Panc1 (cell line): ENCODE results near the gene HJURP. TPM values are rescaled to one million over a fixed set of nuclear protein-coding genes. Genes with fewer than 3 reads are reported as not detected.

ENCODE experiments used
- ATAC-seq: fragments of 200-7000 bp; cut with Tn5 transposase; 2 replicates; pipeline ENCODE4 v1.9.1; 2020; ENCODE audit warnings: mild to moderate bottlenecking, moderate library complexity
- BruUV-seq: library from RNA; stranded (reverse); fragments of 400-500 nt; replicated peaks from 2 replicates; lab custom pipeline; 2021; lab: Mats Ljungman, UMichigan
- CTCF ChIA-PET: fragments of 300-600 bp; sonication (Branson Sonifier 250); formaldehyde crosslinking; loops from one replicate; lab custom pipeline; 2022; ENCODE audit warnings: antibody characterized with exemption; lab: Charles Lee
- POLR2A ChIA-PET: fragments of 300-600 bp; sonication (Branson Sonifier 250); formaldehyde crosslinking; loops from one replicate; lab custom pipeline; 2022; ENCODE audit warnings: antibody characterized with exemption; lab: Charles Lee
- DNase-seq: peaks from one replicate; pipeline ENCODE4 v3.0.0-alpha.2; 2010; ENCODE audit warnings: low read depth, low spot score
- H3K27ac ChIP-seq: 2 replicates; pipeline ENCODE4 v1.5.1; 2011; ENCODE audit warnings: mild to moderate bottlenecking, low read length, inconsistent platforms
- H3K27me3 ChIP-seq: fragments of 200-500 bp; sonication (Bioruptor generic); 2 replicates; pipeline ENCODE4 v1.6.0; 2014; ENCODE audit warnings: low read length, inconsistent platforms; ENCODE audit not compliant: control insufficient read depth, insufficient read depth
- H3K36me3 ChIP-seq: fragments of 200-500 bp; sonication (Bioruptor generic); 2 replicates; pipeline ENCODE4 v1.5.1; 2014; ENCODE audit warnings: inconsistent platforms, mild to moderate bottlenecking, low read length, moderate library complexity; ENCODE audit not compliant: control insufficient read depth, insufficient read depth
- H3K4me1 ChIP-seq: 2 replicates; pipeline ENCODE4 v1.5.1; 2011; ENCODE audit warnings: inconsistent platforms, mild to moderate bottlenecking, low read length, moderate library complexity; ENCODE audit not compliant: control insufficient read depth, insufficient read depth
- H3K4me3 ChIP-seq, 2 experiments: 2 replicates each; pipeline ENCODE4 v1.5.1; 2011 to 2012; ENCODE audit warnings: low read depth in 2 of 2, low read length in 2 of 2, mild to moderate bottlenecking in 2 of 2, inconsistent platforms in 1 of 2, moderate library complexity in 1 of 2
- H3K9me3 ChIP-seq: fragments of 200-500 bp; sonication (Bioruptor generic); 2 replicates; pipeline ENCODE4 v1.5.1; 2014; ENCODE audit warnings: low read depth, mild to moderate bottlenecking, inconsistent platforms, low read length, moderate library complexity; ENCODE audit not compliant: control insufficient read depth, insufficient read depth
- POLR2AphosphoS5 ChIP-seq: IDR thresholded peaks from 2 replicates; pipeline ENCODE4 v1.6.1; 2012; ENCODE audit warnings: mild to moderate bottlenecking, low read depth, low read length, moderate library complexity
- SIN3A ChIP-seq: IDR thresholded peaks from 2 replicates; pipeline ENCODE4 v1.6.1; 2012; ENCODE audit warnings: low read depth, mild to moderate bottlenecking, low read length, moderate library complexity, borderline replicate concordance; ENCODE audit not compliant: insufficient read depth
- TCF7L2 ChIP-seq: IDR thresholded peaks from 2 replicates; pipeline ENCODE4 v1.6.1; 2011; ENCODE audit warnings: mild to moderate bottlenecking, low read depth, low read length, inconsistent platforms
- in situ Hi-C: cut with HindIII; loops from 2 replicates; pipeline ENCODE4 v1.10.0; 2016; ENCODE audit warnings: low sequenced_read_pairs, low pct_unique_long_range_greater_than_20kb
- intact Hi-C: fragments of 100-400 bp; cut with micrococcal nuclease; formaldehyde crosslinking; loops from one replicate; pipeline ENCODE4 v1.10.0; 2022; ENCODE audit not compliant: unreplicated experiment
- total RNA-seq: library from RNA; stranded (reverse); gene quantifications from one replicate; pipeline ENCODE4 v1.2.1, GENCODE V29; 2021; ENCODE audit not compliant: unreplicated experiment
- TF ChIP-seq, protein P1 (sequence below), 2 experiments: IDR thresholded peaks; 2 replicates each; pipeline ENCODE4 v1.6.1; 2011 to 2012; ENCODE audit warnings: low read depth in 2 of 2, control low read depth in 1 of 2, low read length in 1 of 2, mild to moderate bottlenecking in 1 of 2, moderate library complexity in 1 of 2; ENCODE audit not compliant: insufficient read depth in 1 of 2
- TF ChIP-seq, protein P2 (sequence below): fragments of 450-650 bp; IDR thresholded peaks from 2 replicates; pipeline ENCODE4 v1.5.1; 2017; ENCODE audit warnings: mild to moderate bottlenecking

The HJURP gene
- total RNA-seq, 1 experiment from 2014 or later = 87.0 TPM

DNA sequence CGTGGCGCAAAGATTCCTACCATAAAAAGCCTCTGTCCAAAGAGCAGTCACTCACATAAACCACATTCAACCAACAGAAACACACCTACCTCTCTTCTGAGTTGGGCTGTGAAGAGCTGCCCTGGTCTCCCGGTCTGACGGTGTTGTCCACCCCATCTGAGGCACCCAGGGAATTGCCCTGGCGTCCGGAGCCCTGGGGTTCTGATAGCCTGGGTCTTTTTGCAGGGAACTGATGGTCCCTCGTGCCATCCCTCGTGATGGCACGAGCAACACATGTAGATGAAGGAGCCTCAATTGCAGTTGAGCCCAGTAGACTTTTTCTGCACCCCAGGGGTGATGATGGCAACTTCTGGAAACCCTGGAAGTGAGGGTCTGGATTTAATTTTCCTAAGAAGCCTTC lies 13.8 kb downstream of the HJURP start:
- in situ Hi-C loops = no loop called here
- no peaks in the 10 kb centered on the region for H3K27me3 ChIP-seq
- peaks cover 44% of the 10 kb centered on the region for H3K36me3 ChIP-seq

DNA sequence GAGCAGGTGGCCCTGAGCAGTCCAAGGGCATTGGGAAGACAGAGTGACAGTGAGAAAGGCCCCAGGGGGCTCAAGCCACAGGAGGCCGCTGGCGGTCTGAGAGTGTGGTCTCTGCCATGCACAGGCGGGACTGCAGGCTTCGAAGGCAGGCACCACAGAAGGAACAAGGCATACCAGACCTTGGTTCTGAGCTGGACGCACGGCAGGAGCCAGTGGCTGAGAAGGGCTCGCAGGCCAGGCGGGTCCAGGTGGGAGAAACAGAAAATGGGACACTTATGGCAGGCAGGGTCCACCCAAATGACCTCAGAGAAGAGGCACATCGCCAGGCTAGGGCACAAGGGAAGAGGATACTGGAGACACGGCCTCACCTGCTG lies 14.9 kb downstream of the HJURP start:
- Histone ChIP-seq H3K36me3 (peaks cover 39% of the 10 kb centered on the region), H3K27ac (peak overlapping the region; percentile 73), H3K9me3 (no peaks in the 10 kb centered on the region), H3K27me3 (no peaks in the 10 kb centered on the region), H3K4me1 (peaks cover 44% of the 10 kb centered on the region), H3K4me3 (no peak overlapping the region)
- no peak for DNase-seq
- ChIA-PET POLR2A (interaction anchor here (0.6 kb wide), 1 partner anchor 225 kb away, joined by 3 read pairs; no protein-coding TSS in a partner anchor), CTCF (no interaction called here)
- in situ Hi-C loops (no loop called here), intact Hi-C loops (no loop called here)
- TF ChIP-seq, protein P1, sequence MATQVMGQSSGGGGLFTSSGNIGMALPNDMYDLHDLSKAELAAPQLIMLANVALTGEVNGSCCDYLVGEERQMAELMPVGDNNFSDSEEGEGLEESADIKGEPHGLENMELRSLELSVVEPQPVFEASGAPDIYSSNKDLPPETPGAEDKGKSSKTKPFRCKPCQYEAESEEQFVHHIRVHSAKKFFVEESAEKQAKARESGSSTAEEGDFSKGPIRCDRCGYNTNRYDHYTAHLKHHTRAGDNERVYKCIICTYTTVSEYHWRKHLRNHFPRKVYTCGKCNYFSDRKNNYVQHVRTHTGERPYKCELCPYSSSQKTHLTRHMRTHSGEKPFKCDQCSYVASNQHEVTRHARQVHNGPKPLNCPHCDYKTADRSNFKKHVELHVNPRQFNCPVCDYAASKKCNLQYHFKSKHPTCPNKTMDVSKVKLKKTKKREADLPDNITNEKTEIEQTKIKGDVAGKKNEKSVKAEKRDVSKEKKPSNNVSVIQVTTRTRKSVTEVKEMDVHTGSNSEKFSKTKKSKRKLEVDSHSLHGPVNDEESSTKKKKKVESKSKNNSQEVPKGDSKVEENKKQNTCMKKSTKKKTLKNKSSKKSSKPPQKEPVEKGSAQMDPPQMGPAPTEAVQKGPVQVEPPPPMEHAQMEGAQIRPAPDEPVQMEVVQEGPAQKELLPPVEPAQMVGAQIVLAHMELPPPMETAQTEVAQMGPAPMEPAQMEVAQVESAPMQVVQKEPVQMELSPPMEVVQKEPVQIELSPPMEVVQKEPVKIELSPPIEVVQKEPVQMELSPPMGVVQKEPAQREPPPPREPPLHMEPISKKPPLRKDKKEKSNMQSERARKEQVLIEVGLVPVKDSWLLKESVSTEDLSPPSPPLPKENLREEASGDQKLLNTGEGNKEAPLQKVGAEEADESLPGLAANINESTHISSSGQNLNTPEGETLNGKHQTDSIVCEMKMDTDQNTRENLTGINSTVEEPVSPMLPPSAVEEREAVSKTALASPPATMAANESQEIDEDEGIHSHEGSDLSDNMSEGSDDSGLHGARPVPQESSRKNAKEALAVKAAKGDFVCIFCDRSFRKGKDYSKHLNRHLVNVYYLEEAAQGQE (IDR thresholded peaks at IDR 0.05; ENCODE audit: insufficient read depth in 1 of 2, low read depth in 2 of 2, low read length in 1 of 2) = 0 out of 4 replicates have a peak, but pooled peaks of 1 of the 2 experiments have one; percentile 21
- no peak for TF ChIP-seq SIN3A
- ATAC-seq = peak; percentile 5; the same call in 1 of the 2 replicates
- BruUV-seq = no TSS peak

More for the DNA sequence above, 13.8 kb downstream of the HJURP start:
- H3K4me3 ChIP-seq = no peak overlapping the region
- DNase-seq (no peak), ATAC-seq (no peak)
- POLR2A ChIA-PET = no interaction called here
- H3K9me3 ChIP-seq = no peaks in the 10 kb centered on the region
- TF ChIP-seq POLR2AphosphoS5 (0 out of 2 replicates have a peak, but pooled peaks have one; percentile 34), TCF7L2 (no peak)
- H3K27ac ChIP-seq = 0 out of 2 replicates have a peak overlapping the region, but pooled peaks have one; percentile 26
- BruUV-seq = no TSS peak
- intact Hi-C loops = no loop called here
- CTCF ChIA-PET = no interaction called here
- H3K4me1 ChIP-seq = peaks cover 35% of the 10 kb centered on the region

DNA sequence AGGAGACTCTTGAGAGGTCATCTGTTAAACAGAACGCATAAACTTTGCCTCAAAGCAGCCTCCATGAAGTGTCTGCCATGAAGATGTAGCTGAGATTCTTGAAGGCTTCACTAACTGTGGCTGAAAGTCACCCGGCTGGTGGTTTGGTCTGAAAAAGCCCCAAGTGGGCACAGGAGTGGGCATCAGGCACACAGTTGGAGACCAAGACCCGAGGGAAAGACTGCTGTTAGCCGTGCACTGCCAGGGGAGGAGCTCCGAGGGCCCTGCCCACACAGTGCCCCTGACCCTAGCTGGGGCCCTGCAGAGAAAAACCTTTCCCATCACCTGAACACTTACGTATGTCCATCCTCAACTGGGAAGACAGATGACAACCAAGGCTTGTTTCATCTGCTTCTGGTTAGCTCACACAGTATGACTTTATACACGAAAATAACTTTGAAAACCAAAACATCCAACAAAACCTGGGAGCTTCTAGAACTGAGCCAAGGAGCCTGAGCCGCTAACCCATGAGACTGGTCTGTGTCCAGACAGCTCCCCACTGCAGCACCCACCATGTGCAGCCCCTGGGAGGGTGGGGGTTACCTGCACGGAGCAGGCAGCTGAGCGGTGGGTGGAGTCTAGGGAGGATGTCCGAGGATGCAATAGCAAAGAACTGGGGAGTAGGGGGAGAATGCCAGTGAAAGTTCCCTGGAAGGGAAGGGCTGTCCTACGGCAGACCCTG lies 15.4 kb downstream of the HJURP start:
- CTCF ChIA-PET = no interaction called here
- ATAC-seq (peak; percentile 46; the same call in 1 of the 2 replicates), DNase-seq (no peak)
- POLR2A ChIA-PET = no interaction called here
- Histone ChIP-seq H3K4me3 (no peak overlapping the region), H3K9me3 (no peaks in the 10 kb centered on the region), H3K4me1 (peaks cover 50% of the 10 kb centered on the region), H3K36me3 (peaks cover 35% of the 10 kb centered on the region), H3K27me3 (no peaks in the 10 kb centered on the region), H3K27ac (peak overlapping the region; percentile 73)
- in situ Hi-C loops (no loop called here), intact Hi-C loops (no loop called here)
- TF ChIP-seq POLR2AphosphoS5 (no peak), TCF7L2 (no peak), SIN3A (no peak)
- TF ChIP-seq, protein P2, sequence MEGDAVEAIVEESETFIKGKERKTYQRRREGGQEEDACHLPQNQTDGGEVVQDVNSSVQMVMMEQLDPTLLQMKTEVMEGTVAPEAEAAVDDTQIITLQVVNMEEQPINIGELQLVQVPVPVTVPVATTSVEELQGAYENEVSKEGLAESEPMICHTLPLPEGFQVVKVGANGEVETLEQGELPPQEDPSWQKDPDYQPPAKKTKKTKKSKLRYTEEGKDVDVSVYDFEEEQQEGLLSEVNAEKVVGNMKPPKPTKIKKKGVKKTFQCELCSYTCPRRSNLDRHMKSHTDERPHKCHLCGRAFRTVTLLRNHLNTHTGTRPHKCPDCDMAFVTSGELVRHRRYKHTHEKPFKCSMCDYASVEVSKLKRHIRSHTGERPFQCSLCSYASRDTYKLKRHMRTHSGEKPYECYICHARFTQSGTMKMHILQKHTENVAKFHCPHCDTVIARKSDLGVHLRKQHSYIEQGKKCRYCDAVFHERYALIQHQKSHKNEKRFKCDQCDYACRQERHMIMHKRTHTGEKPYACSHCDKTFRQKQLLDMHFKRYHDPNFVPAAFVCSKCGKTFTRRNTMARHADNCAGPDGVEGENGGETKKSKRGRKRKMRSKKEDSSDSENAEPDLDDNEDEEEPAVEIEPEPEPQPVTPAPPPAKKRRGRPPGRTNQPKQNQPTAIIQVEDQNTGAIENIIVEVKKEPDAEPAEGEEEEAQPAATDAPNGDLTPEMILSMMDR = no peak
- TF ChIP-seq, protein P1 (IDR thresholded peaks at IDR 0.05; ENCODE audit: insufficient read depth in 1 of 2, low read depth in 2 of 2, low read length in 1 of 2) = no peak
- no TSS peak for BruUV-seq
